Stimulated activated CD8-positive, alpha-beta memory T cell treated with anti-CD3 and anti-CD28 coated beads, Interleukin-7, amount 100 ng/mL, for 4 hours (primary cell): ENCODE results near the gene SNAPIN.

ENCODE experiments used
- DNase-seq, 2 donors: peaks; one replicate each; pipeline ENCODE4 v3.0.0-alpha.2; 2020; ENCODE audit warnings: low read depth in 2 of 2

SNAPIN gene, protein sequence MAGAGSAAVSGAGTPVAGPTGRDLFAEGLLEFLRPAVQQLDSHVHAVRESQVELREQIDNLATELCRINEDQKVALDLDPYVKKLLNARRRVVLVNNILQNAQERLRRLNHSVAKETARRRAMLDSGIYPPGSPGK

DNA sequence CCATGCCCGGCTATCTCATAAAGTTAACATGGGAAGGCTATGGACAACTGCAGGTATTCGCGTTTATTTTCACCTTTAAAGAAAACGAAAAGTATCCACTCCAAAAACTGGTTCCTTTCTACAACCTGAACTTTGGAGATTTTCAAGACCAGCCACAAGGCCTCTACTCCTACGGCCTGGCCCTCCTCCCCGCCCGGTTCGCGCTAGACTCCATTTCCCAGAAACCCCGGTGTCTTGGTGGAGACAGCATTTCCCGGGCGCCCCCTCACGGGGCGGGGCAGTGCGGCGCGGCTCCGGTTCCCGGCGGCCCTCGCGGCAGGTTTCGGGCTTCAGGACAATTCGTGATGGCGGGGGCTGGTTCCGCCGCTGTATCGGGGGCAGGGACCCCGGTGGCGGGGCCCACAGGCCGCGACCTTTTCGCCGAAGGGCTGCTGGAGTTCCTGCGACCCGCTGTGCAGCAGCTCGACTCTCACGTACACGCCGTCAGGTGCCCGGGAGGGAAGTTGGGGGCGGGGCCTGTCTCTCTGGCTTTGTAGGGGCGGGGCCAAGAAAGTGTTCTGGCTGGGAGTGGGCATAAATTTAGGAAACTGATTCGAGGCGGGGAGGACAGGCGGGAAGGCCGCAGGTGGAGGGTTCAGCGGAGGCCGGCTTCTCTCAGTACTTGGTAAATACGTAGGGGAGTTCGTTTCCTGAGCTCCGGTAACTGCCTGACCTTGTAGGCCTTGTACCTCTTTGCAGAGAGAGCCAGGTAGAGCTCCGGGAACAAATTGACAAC is at the start of gene SNAPIN:
Gene SNAPIN, plus strand, starts transcription at position 304 of the 775 bp plus-strand sequence. Its CDS starts 41 bp downstream, at position 345.
- DNase-seq: peak; percentile 80 to 88

DNA sequence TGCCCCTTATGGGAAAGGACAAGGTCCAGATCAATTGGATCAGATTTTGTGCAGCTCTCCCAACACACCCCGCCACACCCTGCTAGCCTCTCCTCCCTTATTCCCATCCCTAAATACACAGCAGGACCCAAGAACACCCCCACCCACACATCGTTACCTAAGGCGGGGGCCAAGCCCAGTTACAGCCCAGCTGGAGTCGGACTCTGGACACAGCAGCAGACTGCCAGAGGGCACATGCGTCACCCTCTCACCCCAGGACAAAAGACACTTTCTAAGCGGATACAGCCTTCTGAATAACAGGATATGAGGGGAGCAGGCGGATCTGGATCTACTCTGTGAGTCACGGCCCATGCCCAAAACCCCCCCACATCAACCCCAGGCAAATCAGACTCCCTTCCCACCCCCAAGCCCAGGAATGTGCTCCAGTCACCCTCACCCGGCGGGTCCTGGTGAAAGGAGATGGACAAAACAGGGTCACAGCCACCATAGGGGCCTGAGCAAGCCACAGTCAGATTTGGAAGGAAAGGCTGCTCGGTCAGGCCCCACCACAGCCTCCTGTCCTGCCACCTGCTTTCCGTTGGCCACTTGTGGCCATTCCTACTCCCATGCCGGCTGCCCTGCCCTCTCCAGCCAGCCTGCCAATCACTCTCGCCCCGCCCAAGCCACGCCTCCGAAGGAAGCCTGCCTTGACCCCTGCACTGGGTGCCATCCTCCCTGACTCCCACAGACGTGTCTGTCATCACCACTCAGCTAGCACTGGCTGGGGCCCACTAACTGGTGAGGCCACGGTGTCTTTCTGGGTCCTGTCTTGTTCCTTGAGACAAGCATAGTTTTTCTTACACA is 49.5 kb upstream of the SNAPIN start:
- no peak for DNase-seq

DNA sequence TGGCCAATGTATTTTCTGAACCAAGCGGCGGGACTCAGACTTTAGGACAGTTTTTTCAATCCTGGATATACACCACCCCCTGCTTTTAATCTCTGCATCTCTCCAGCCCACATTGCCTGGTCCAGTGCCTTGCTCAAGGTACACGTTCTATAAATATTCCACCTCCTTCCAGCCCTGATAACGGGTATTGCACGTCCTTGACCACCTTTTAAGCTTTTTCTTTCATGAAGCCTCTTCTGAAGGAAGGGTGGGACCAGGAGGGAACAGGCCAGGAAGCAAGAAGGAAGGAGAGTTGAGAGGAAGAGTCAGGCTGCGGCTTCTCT is 49.0 kb upstream of the SNAPIN start:
- DNase-seq: no peak

DNA sequence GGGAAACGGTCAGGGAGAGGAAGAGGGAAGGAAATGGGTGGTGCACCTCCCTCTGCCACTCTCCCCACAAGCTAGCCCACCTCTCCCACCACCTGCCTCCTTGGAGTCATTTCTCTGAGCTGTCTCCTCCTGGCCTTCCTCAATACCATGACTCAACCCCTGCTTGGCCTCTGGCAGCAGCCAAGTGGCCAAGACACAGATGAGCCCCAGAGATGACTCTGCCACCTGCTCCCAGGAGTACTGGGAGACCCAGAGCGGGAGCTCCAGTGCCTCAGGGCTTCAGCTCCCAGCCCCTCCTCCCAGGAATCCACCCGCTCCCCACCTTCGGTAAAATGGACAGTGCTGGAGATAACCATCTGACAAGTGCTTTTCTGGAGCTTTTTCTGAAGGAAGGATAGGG is 48.2 kb upstream of the SNAPIN start:
- no peak for DNase-seq

DNA sequence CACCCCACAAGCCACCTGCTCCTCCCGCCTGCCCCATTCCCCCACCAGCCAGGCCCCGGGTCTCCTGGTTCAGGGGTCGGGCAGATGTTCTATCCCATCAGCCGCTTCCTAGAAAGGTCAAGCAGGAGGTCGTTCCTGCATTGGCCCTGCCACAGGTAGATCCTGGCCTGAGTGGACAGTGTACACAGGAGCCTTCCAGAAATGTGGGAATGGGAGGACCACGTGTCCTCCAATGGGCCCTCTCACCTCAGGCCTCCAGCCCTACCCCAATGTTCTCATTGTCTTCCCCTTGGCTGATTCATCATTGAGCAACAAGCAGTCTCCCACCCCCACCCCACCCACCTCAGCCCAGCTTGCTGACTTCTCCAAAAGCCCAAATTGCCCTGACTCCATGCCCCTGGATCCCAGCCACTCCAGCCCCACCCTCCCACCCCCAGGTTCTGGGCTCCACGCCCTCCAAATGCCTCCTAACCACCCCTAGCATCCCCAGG is 47.6 kb upstream of the SNAPIN start:
- no peak for DNase-seq

DNA sequence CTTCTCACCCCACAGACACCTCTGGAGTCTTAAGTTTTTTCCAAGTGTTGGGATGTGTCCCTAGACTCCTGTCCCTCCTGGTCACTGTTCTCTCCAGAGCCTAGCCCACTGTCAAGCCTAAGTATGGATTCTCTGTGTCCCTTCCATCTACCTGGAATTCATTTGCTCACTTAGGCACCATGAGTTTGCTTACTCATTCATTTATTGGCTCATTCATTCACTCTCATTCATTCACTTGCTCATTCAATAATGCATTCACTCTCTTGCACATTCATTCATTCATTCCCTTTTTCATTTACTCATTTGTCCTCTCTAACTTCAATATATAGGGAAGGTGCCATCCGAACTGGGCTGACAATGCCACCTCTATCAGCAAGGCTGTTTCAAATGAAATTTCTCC is 47.1 kb upstream of the SNAPIN start:
- DNase-seq: no peak

DNA sequence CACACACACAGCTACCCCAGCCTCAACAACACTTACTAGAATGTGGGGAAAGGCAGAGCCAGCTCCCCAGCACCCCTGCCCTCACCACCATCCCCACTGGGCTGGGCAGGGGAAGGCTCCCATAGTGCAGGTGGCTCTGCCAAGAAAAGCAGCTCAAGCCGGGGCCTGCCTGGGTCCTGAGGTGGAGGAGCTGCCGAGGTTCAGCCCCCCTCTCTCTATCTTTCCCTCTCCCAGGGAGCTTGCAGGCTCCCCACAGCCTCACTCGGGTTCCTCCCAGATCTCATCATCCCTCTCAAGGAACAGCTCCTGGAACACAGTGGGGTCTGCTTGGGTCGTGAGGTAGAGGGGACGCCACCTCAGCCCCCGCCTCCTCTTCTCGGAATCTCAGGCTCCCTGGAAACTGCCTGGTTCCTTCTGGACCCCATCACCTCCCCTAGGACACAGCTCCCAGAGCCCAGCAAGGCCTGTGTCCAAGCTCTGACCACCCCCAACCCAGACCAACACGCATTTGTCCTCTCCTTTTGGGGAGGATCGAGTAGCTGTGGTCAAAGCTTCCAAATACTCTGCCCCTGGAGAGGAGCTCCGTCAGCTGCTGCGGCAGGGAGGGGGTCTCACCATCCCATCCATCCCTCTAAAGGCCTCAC is 46.3 kb upstream of the SNAPIN start:
- no peak for DNase-seq

DNA sequence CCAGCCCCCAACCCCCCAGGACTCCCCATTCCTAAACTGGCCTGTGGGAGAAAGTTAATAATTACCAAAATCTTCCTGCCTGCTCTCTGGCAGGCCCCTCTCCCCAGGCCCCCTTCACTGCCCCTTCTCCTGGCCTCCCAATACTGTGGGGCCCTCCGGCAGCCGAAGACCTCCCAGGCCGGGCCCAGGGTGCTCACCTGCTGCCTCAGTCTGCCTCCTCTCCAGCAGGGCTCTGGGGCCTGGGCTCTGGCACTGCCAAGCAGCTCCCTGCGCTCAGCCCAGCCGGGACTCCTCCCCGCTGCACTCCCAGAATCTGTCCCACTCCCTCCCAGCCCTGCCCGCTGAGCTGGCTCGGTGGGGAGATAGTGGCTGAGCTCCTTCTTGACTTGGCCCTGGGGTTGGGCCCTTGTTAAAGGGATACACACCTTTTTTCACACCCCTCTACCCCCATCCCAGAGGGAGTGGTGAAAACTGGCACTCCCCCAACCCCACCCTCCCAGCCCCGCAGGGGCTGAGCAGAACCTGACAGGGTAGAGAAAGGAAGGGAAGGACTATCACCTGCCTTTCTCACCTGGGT is 45.7 kb upstream of the SNAPIN start, which contains the start of gene S100A16:
Gene S100A16, minus strand, starts transcription at position 383 of the 577 bp plus-strand sequence. CDS start 4,986 bp downstream, outside the sequence.
- DNase-seq: no peak

DNA sequence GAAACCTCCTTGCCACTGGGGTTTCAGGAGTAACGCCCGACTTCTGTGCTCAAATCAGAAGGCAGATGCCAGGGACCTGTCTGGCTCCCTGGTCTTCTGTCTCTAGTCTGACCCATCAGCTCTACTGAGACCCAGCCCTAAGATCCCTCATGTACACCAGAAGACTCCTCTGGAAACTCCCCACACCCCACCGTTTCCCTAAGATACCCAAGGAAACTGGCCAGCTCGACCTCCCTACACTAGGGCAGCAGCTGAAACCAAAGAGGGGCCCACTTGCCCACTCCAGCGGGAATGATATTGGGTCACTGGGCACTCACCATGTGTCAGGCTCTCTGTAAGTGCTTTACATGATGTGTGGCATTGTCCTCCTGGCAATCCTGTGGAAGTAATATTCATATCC is 45.1 kb upstream of the SNAPIN start:
- DNase-seq: no peak

DNA sequence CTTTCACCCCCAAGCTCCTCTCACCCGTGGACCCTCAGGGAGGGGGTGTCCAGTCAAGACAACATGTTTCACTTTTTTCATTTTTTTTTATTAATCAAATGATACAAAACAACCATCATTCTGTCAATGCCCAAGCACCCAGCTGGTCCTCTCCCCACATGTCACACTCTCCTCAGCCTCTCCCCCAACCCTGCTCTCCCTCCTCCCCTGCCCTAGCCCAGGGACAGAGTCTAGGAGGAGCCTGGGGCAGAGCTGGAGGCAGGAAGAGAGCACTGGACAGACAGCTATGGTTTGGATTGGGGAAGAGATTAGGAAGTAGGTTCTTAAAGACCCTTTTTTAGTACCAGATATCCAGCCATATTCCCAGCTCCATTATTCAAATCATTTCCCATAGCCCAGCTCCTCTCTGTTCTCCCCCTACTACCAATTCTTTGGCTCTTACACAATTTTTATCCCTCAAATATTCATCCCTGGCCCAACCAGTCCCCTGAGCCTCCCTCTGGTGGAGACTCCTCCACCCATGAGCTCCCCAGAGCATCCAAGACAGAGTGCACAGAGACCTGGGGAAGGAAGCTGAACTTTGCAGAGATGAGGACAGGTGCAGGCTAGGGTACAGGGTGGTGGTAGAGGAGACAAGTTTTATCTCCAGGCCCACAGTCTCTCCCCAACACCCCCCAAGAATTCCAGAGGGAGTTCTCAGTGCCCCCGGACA is 44.2 kb upstream of the SNAPIN start:
- no peak for DNase-seq

DNA sequence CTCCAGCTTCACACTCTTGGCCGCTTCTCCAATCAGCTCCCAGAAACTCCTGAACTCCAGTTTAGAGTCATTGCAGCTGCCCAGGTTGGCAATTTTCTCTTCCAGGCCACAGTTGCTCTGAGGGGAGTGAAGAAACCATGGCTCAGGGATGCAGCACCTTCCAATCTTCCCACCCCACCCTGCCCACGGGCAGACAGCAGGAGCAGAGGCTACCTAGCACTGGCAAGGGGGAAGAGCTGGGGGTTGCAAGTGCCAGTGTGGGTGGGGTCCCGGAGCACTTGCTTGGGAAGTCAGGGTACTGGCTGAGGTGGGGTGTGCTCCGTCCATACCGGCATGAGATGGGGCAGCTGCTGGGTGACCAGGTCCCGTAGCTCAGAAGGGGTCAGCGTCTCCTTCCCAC is 43.6 kb upstream of the SNAPIN start:
- DNase-seq: no peak

DNA sequence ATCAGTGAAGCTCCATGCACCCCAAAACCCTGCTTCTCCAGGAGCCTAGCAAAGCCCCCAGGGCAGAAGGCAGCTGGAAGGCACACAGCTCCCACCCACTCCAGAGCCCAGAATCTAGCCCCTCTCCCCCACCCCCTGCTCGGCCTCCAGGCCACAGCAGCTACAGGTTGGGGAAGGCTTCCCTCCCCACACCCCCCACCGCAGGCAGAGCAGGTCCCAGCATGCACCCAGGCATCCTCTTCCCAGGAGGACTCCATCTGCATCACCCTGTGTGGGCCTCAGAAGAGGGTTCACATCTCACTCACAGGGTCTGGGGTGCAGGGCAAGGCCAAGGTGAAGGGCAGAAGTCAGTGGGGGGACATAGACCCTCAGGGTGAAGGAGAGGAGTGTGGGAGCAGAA is 43.1 kb upstream of the SNAPIN start:
- DNase-seq: no peak

DNA sequence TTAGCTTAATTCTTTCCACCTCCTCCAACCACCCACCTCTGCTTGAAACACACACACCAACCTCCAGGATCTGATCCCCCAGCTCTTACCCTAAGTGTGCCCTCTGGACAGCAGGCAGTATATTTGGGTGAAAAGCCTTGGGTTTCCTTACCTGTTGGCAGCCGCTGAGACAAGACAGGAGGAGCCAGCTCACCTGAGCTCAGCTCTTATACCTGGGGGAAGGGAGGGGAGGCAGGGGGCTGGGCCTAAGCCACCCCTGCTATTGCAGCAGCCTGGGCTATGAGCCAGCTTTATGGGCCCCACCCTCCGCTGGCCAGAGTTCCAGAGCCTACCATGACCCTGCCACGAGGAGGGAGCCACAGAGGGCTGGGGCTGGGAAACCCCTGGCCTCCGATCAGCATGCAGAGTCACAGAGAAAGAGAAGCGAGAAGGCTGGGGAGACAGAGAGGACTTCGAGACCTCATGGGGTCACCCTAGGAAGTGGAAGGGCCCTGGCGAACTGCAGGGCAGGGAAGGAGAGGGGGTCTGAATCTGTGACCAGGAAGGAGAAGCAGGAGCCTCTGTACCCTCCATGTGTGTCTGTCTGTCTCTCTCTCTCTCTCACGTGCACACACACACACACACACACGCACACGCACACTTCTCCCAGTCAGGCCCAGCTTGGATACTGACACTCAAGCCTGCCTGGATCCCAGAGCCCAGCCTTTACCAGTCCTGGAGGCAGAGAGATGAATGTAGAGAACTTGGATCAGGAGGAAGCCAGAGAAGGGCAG is 42.2 kb upstream of the SNAPIN start, which contains the start of gene S100A14:
Gene S100A14, minus strand, starts transcription at position 182 of the 773 bp plus-strand sequence. CDS start 467 bp downstream, outside the sequence.
- DNase-seq: no peak

DNA sequence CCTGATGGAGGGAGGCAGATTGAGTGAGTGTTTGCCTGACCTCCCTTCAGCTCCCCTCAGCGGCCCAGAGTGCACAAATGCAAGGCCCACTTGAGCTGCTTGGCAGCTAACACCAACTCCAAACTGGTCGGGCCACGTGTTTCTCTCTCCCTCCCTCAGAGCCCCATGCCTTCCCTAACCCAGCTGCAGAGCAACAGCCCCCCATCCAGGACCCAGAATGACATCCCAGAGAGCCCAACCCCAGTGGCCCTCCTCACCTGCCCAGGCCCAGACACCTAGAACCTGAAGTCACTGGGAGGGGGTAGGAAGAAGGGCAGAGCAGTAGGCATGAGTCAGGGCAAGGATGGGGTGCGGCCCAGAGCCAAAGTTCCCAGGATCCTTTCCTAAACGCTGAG is 41.6 kb upstream of the SNAPIN start:
- no peak for DNase-seq

DNA sequence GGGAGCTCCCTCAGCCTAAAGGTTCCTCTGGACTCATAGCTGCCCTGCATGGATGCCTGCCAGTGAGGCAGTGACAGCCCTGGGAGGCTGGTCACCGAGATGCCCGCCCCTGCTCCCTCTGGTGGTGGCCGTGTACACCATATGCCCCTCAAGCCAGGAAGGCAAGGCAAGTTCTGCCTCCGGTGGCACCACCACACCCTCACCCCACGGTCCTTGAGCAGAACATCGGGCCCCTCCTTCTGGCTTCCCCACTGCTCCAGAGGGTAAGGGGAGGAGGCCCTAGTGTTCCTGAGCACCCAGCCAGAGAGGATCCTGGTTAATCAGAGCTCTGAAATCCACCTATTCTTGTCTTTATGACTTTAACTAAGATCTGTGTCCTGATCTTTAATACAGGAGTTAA is 40.8 kb upstream of the SNAPIN start:
- peak in 1 of 2 donors; percentile 61 for DNase-seq

DNA sequence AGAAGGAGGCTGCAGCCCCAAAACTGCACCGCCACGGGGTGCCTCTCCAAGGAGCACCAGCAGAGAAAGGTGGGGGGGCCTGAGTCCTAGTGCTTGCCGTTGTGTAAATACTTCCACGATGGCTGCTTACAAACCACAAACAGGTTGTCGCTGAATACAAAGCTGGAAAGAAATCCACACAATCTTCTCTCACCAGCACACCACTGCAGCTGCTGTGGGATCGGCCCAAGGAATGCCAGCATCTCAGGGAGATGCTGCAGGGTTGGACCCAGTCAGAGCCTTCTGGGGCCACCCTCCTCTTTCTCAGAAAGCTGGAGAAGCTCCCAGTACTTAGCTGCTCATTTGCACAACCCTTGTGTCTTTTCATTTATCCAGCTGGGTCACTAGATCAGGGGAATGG is 39.3 kb upstream of the SNAPIN start:
- DNase-seq: no peak

DNA sequence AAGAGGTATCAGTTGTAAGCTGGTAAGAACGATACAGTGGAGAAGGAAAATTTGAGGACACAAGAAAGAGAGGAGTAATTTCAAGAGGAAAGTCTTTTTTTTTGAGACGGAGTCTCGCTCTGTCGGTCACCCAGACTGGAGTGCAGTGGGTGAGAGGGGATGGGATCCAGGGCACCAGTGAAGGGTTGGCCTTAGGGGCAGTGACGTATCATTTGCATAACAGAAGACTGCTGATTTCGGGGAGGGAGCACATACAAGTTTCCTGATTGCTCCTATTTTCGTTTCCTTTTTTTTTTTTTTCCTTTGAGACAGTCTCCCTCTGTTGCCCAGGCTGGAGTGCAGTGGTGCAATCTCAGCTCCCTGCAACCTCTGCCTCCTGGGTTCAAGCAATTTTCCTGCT is 35.4 kb upstream of the SNAPIN start:
- no peak for DNase-seq

DNA sequence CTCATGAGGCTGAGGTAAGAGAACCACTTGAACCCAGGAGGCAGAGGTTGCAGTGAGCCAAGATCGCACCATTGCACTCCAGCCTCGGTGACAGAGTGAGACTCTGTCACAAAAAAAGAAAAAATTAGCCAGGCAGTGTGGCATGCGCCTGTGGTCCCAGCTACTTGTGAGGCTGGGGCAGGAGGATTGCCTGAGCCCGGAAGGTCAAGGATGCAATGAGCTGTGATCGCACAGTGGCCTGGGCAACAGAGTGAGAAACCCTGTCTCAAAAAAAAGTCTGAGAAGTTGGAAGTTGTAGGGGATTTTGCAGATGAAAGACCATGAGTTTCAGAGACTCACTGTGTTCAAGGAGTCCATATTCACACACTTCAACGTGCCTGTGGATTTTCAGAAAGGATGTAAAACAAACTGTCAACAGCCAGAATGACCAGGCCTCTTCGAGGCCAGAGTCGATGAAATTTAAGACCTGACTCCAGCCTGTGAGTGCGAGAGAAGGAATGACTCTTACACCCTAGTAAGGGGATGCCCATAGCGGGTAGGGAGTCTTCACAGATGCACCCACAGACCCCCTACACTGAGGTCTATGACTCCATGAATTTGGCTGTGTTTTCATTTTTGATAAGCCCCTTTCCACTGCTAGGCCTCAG is 33.4 kb upstream of the SNAPIN start:
- DNase-seq: no peak

DNA sequence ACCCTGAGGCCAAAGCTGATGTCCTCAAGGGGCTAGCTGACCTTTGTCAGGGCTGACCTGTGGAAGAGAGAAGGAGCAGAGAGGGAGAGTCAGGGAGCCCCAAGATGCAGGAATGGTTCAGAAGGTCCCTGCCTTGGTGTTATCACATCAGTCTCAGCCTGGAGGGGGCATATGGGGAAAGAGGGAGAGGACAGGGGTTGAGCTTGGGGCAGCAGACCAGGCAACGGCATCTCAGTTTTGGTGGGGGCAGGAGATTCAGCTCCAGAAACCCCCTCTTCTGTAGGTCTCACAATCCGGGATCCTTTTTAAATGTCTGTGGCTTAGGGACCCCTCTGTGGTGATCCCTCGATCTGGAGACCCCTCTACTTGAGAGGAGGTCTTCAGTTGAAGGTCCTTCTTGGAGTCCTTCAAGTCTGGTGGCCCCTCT is 32.0 kb upstream of the SNAPIN start:
- no peak for DNase-seq
